Stimulated activated CD4-positive, alpha-beta T cell treated with anti-CD3 and anti-CD28 coated beads, Interleukin-15, amount 100 ng/mL, for 48 hours (primary cell): ENCODE measurements around the gene TMEM45B.
"Not testable (repeated sequence)": the region's sequence is repeated elsewhere in the genome, so short reads cannot be mapped to it uniquely, and the experiment has no call there.

Source experiments
- DNase-seq, 2 donors: peaks; one replicate each; pipeline ENCODE4 v3.0.0-alpha.2; 2020; ENCODE audit warnings: low read depth in 2 of 2

The TMEM45B gene

DNA sequence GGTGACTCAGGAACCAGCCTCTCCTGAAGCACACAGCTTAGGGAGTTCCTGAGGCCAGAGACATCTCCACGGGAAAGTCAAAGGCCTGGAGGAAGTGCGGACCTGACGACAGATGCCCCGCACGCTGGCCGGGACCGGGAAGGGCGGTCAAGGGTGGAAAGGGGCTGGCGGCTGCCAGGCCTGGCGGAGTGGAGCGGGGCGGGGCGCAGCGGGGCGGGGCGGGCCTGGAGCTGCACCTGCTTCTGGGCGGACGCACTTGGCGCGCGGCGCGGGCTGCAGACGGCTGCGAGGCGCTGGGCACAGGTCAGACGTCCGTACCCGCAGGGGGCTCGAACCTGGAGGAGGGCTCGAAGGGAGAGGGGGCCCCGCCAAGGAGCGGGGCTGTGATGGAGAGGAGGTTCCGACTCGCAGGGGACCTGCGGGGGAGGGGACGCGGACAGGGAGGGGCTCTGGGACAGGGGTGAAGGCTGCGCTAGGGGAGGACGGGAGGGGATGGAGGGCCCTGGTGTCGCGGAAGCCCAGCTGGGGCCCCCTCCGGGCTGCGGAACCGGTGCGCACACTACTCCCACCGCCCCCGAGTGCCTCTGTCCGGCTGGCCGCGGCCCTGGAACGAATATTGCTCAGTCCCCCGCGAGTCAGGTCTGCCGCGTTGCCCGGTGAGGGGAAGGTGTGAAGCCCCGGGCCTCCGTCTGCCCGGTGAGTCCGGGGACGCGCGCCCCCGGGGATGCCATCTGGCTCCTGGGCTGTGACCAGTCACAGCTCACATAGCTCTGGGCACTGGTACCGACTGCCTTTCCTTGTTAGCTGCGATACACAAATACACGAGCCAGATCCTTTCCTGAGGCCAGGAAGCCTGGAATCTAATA lies at the start of gene TMEM45B:
TMEM45B (plus strand) TSS at position 253 of the 866 bp plus-strand sequence. CDS start 36,635 bp downstream, outside the sequence.
- peak in 1 of 2 donors; percentile 17 for DNase-seq

DNA sequence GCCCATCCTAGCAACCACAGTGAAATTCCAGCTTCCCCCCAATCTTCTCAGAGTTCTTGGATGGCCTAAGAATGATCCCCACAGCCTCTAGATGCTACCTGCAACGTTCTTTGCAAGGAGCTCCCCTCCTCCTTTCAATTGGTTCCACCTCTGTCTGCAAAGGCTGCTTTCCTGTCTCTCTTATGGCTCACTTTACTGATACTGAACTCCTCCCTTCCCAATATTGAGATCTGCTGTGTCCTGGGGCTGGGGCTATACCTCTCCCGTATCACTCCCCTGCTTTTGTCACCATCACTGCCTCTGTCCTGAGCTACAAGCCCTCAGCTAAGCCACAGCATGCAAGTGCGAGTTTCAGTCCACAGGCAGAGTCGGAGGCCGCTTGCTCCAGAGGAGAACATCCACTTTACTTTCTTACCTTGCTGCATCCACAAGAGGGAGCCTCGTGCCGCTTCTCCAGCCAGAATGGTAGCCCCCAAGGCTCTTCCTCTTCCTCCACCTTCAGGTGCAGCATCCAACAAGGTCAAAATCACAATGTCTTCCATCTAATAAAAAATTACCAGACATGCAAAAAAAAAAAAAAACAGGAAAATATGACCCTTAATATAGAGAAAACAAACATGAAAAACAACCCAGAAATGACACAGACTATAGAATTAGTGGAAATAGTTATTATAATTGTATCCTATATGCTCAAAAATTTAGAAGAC lies 48.6 kb upstream of the TMEM45B start:
- DNase-seq, result peak in 1 of 2 donors; percentile 0

DNA sequence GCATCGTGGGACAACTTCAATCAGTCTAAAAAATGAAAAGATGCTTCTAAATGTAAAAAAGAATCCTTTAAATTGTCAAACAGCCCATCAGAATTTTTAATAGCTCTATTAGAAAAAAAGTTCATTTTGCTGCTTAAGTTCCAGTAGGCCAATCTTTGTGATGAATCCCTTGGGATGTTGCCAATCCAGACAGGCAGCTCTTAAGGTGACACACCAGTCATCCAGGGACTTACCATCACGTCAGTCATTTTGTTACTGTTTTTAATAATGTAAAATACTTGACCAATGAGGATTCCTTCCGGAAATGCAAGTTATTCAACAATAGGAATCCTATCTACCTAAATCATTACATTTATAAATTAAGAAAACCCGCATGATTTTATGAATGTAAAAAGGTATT lies 47.8 kb upstream of the TMEM45B start:
- no peak for DNase-seq

DNA sequence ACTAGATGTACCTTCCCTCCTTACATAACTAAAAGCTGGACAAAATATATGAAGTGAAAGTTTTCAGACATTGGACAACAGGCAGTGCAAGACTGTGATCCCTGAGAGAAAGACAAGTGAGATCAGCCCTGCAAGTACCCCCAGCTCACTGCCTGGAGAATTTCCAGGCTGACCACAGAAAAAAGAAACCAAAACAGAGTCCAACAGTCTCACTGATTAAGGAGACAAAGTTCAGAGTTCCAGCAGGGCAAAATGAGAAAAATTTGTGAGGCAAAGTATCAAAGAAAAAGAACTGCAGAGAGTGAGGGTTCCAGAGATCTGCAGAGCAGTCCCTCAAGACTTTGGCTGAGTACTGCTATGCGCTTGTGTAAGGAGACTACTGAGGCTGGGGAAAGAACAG lies 47.3 kb upstream of the TMEM45B start:
- no peak for DNase-seq

DNA sequence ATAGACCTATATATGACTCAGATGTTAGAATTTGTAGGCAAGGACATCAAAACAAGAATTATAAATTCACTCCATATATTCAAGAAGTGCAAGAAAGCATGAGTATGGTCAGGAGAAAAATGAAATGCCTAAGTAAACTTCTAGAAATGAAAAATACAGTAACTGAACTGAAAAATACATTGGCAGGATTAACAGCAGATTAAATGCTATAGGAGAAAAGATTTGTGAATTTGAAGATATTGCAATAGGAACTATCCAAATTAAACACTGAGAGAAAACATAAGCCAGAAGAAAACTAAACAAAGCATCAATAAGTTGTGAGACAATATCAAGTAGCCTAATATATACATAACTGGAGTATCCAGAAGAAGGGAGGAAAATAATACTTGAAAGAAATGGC lies 46.6 kb upstream of the TMEM45B start:
- no peak for DNase-seq

DNA sequence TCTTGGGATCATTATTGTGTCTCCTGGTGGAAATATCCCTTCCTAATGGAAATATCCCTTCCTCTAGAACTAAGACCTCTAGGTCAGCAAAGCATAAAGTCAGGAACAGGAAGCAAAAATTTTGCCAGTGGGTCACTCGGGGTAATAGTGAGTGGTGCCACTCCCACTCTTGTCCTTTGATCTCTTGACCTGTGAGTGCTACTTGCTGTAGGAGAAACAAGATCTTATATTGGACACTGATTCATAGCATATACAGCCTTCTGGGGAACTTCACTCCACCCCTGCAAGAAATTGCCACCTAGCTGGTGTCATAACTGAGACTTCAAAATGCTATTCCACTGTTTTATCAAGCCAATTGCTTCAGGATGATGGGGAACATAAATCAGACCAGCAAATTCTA lies 44.7 kb upstream of the TMEM45B start:
- DNase-seq, result no peak

DNA sequence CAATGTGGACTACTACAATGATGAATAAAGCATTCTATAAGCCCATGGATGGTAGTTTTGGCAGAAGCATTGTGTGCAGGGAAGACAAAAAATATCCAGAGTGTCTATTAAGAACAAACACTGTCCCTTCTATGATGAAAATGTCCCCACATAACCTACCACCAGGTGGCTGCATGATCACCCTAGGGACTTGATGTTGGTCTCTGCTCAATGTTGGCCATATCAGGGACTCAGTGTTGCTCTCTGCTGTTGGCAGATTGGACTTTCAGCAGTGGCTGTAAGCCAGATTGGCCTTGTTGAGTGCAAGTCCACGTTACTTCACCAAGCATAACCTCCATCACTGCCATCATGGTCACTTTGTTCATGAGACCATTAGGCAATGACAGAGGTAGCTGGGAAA lies 44.2 kb upstream of the TMEM45B start:
- DNase-seq, result not testable (repeated sequence)

DNA sequence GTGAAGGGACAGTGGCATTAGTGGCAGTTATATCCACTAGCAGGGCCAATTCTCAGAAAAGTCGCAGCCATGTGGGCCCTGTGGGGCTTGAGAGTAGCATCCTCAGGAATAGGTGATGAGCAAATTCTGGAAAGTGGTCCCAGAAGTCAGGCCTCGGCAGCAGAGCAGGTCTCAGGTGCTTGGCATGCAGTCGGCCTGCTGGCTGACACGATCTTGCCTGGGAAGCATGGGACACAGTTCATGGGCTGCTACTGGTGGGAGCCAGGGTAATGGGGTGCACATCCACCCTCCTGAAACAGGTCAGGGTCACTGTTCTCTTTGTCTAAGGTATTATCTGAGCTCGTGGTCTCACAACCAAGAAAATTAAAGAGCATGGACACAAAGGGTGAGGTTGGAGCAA lies 36.8 kb upstream of the TMEM45B start:
- DNase-seq, result no peak

DNA sequence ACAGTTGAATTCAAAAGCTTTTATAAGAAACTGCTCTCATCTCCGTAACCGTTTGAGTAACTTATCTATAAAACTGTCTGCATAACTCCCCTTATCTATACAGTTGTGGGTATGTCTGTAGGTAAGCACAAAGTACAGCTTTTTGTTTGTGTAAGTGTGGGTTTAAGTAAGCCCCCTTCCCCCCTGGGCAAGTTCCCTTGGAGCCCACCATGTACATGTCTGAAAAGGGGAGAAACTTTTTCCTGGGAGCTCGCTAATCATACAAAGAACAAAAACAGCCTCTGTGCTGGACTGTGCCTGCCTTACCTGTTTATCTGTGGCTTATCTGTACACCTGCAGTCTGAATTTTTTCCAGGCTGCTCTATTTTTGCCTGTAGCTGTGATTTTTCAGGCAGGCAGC lies 36.3 kb upstream of the TMEM45B start:
- no peak for DNase-seq

DNA sequence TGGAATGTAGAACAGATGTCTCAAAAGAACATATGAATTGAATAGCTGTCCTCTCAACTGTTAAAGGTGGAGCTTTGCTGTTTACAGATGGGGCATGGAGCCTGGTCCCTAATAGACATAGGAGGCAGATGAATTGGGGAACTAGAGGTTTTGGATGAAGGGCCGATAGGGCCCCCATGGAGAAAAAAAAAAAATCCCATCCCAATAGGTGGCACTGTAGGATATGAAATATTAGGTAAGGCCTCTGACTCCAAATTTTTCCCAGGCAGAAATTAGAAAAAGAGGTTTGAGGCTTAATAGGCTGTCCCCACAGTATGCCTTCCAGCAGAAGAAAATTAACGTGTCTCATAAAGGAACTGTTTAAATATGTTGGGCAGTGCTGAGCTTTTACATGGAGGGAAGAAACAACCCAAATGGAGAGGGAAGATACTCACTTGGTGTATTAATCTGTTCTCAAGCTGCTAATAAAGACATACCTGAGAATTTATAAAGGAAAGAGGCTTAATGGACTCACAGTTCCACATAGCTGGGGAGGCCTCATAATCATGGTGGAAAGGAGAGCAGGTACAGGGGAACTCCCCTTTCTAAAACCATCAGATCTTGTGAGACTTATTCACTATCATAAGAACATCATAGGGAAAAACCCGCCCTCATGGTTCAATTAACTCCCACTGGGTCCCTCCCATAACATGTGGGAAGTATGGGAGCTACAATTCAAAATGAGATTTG lies 30.1 kb upstream of the TMEM45B start:
- no peak for DNase-seq

DNA sequence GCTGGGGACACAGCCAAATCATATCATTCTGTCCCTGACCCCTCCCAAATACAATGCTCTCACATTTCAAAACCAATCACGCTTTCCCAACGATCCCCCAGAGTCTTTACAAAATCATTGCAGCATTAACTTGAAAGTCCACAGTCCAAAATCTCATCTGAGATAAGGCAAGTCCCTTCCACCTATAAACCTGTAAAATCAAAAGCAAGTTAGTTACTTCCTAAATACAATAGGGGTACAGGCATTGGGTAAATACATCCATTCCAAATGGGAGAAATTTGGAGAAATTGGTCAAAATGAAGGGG lies 29.6 kb upstream of the TMEM45B start:
- DNase-seq, result not testable (repeated sequence)

DNA sequence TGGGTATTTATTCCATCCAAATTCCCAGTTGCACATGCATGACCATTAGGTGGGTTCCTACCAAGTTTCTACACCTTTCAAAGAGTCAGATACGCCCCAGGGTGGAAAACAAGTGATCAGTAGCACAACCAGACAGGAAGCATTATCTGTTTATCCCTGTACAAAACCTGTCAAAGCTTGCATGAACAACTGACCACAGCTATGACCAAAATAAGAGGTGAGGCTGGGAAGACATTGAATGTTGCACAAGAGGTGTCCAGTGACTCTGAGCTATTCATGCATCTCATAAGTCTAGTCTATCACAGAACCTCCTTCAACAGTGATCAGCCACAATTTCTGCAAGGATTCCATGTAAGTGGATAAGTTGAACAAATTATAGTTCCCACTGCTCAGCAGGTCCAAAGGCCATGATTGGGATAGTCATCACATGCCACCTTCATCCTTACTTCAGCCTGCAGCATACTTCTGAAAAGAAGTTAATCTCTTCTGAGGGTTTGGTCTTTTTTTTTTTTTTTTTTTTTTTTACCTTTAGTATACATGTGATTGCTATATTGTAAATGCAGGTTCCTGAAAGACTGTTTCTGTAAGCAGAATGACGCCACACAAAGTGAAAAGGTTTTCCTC lies 28.0 kb upstream of the TMEM45B start:
- no peak for DNase-seq

DNA sequence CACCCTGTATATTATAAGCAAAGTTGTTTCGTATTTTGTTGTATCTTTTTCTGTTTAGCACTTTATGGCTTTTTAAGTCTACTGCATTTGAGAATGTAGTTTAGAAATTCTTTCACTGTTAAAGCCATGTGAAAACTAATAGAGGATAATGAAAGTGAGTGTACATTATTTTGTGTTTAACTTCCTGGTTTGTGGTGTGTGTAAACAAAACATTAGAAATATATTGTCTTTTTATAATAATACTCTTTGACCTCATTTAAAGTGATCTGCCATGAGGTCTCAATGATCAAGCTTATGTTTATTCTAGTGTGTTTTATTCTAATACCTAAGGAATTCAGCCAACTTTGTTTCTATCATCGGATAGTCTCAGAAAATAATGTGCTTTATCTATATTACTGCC lies 27.4 kb upstream of the TMEM45B start:
- DNase-seq, result no peak

DNA sequence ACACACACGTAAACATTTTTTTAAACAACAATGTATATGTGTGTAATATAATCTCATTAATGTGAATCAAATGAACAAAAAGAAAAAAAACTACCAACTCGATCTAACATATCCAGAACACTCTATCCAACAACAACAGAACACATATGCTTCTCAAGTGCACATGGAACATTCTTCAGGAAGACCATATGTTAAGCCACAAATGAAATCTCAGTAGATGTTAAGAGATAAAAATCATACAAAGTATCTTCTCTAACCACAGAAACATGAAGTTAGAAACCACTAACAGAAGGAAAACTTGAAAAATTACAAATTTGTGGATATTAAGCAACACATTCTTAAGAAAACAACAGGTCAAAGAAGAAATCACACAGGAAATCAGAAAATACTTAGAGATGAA lies 25.5 kb upstream of the TMEM45B start:
- no peak for DNase-seq

DNA sequence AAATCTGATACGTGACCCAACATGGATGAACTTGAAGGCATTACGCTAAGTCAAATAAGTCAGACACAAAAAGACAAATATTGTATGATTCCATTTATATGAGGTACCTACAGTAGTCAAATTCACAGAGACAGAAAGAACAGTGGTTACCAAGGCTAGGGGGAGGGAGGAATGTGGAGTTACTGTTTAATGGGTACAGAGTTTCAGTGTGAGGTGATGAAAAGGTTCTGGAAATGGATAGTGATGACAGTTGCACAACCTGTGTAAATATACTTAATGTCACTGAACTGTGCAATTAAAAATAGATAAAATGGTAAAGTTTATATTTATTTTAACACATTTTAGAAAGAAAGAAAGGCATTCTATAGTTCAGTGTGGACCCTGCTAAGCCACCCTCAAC lies 24.1 kb upstream of the TMEM45B start:
- DNase-seq, result no peak

DNA sequence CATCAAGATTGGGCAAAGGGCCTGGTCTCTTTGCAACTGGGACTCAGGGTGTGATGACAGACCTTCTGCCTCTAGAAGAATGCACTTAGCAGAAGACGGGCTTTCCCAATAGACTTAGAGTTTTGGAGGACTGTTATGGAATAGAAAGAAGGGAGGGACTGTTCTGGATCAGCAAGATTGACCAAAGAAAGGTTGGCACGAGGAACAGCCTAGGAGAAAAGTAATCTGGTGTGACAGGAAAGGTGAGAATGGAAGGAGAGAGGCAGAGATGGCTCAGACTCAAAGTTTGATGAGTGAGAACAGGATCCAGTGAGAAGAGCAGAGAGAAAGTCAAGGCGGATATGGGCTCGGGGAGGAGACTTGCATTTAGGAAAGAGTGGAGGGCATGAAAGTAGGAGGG lies 23.0 kb upstream of the TMEM45B start:
- no peak for DNase-seq

DNA sequence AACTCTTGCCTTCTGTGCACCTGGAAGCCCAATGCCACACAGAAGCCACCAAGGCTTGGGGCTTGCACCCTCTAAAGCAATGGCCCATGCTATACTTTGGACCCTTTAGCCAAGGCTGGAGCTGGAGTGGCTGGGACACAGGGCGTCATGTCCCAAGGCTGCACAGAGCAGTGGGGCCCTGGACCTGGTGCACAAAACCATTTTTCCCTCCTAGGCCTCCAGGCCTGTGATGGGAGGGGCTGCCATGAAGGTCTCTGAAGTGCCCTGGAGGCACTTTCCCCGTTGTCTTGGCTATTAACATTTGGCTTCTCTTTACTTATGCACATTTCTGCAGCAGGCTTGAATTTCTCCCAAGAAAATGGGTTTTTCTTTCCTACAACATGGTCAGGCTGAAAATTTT lies 20.6 kb upstream of the TMEM45B start:
- no peak for DNase-seq

DNA sequence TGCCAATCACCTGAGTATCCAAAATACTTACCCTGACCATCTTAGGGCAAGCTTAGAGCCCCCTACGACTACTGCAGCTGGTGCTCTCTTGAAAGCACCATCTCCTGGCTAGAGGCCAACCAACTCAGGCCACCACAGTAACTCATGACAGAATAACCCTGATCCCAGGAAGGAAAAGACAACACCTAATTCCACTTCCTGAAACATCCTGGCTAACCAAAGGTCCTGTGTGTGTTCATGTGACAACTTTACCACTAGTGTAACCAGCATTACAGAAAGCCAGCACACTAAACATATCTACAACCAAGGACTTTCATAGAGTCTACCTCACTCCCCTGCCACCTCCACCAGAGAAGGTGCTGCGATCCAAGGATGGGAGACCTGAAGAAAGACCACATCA lies 17.4 kb upstream of the TMEM45B start:
- DNase-seq, result no peak

DNA sequence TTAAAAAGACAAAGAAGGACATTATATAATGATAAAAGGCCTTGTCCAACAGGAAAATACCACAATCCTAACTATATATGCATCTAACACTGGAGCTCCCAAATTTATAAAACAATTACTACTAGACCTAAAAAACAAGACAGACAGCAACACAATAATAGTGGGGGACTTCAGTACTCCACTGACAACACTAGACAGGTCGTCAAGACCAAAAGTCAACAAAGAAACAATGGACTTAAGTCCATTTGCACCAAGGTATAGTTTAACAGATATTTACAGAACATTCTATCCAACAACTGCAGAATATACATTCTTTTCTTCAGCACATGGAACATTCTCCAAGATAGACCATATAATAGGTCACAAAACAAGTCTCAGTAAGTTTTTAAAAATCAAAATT lies 15.5 kb upstream of the TMEM45B start:
- DNase-seq, result not testable (repeated sequence)

DNA sequence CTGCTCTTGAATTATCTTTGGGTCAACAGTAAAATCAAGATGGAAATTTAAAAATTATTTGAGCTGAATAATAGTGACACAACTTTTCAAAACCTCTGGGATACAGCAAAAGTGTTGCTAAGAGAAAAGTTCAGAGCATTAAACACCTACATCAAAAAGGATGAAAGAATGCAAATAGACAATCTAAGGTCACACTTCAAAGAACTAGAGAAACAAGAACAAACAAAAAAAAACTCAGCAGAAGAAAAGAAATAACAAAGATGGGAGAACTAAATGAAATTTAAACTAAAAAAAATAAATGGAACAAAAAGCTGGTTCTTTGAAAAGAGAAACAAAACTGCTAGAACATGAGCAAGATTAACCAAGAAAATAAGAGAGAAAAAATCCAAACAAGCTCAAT lies 15.0 kb upstream of the TMEM45B start:
- DNase-seq, result no peak

DNA sequence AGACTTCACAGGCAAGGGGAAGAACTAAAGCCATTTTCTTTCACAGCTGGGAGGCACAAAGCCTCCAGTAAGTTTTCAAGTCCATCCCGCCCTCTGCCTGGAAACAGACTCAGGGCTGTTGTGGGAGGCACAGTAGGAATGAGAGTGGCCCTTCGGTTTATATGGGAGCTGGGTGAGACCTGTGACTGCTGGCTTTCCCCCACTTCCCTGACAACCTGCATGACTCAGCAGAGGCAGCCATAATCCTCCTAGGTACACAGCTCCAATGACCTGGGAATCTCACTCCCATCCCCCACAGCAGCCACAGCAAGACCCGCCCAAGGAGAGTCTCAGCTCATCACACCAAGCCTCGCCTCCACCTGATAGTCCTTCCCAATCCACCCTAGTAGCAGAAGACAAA lies 12.1 kb upstream of the TMEM45B start:
- no peak for DNase-seq

DNA sequence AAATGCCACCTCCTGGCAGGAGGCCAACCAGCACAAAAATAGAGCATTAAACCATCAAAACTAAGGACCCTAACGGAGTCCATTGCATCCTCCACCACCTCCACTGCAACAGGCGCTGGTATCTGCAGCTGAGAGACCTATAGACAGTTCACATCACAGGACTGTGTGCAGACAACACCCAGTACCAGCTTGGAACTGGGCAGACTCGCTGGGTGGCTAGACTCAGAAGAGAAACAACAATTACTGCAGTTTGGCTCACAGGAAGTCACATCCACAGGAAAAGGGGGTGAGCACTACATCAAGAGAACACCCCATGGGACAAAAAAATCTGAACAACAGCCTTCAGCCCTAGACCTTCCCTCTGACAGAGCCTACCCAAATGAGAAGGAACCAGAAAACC lies 11.6 kb upstream of the TMEM45B start:
- DNase-seq, result no peak
